Measurements from ENCODE around the gene C1QB.

GRCh38 chr1:22709891-22710700 lies 57.1 kb downstream of the C1QB start:
- TF ChIP-seq YY1 (IDR thresholded peaks at IDR 0.05; ENCODE audit: low read depth) = no peak
- no peak for TF ChIP-seq CTCF (IDR thresholded peaks at IDR 0.05)
- no peak for TF ChIP-seq EZH2phosphoT487 (IDR thresholded peaks at IDR 0.05; ENCODE audit: borderline replicate concordance, low read depth)
- TF ChIP-seq RAD21 (IDR thresholded peaks at IDR 0.05; ENCODE audit: low read length) = no peak
- no peak for TF ChIP-seq GABPA (IDR thresholded peaks at IDR 0.05; ENCODE audit: low read depth)

Data from SK-N-SH (cell line).